GM23338 (cell line): ENCODE results near the gene TAF10. TPM values are rescaled to one million over a fixed set of nuclear protein-coding genes. Genes with fewer than 3 reads are reported as not detected.

Source experiments
- ATAC-seq: fragments of 200-7000 bp; cut with Tn5 transposase; 3 replicates; pipeline ENCODE4 v1.9.1; 2020
- DNase-seq: peaks from one replicate; pipeline ENCODE4 v3.0.0-alpha.2; 2015; ENCODE audit warnings: low spot score
- H2AFZ ChIP-seq: fragments of 200-600 bp; sonication (generic); 2 replicates; pipeline ENCODE4 v1.8.0; 2016; ENCODE audit warnings: antibody characterized with exemption, mild to moderate bottlenecking, moderate library complexity
- H3F3A ChIP-seq: fragments of 200-600 bp; sonication (generic); replicated peaks from 2 replicates; pipeline ENCODE4 v1.8.0; 2017; ENCODE audit warnings: antibody characterized with exemption, mixed run types, low read depth
- H3K27ac ChIP-seq: fragments of 200-600 bp; sonication (generic); 2 replicates; pipeline ENCODE4 v1.6.1; 2016; ENCODE audit warnings: low read depth
- H3K27me3 ChIP-seq: fragments of 200-600 bp; sonication (generic); 2 replicates; pipeline ENCODE4 v1.8.0; 2016; ENCODE audit warnings: mild to moderate bottlenecking, mixed run types, moderate library complexity; ENCODE audit not compliant: insufficient read depth
- H3K36me3 ChIP-seq: fragments of 200-600 bp; sonication (generic); 2 replicates; pipeline ENCODE4 v1.8.0; 2016; ENCODE audit warnings: mild to moderate bottlenecking; ENCODE audit not compliant: insufficient read depth
- H3K4me1 ChIP-seq: fragments of 200-600 bp; sonication (generic); 2 replicates; pipeline ENCODE4 v1.8.0; 2016; ENCODE audit warnings: mild to moderate bottlenecking, moderate library complexity; ENCODE audit not compliant: insufficient read depth
- H3K4me2 ChIP-seq: fragments of 200-600 bp; sonication (generic); 2 replicates; pipeline ENCODE4 v1.7.1; 2017; ENCODE audit warnings: mixed run types
- H3K4me3 ChIP-seq: fragments of 200-600 bp; sonication (generic); 2 replicates; pipeline ENCODE4 v1.6.1; 2016; ENCODE audit warnings: mixed run types
- H3K79me2 ChIP-seq: fragments of 200-600 bp; sonication (generic); replicated peaks from 2 replicates; pipeline ENCODE4 v1.8.0; 2017; ENCODE audit warnings: mild to moderate bottlenecking; ENCODE audit not compliant: insufficient read depth
- H3K9me2 ChIP-seq: fragments of 200-600 bp; sonication (generic); 2 replicates; pipeline ENCODE4 v1.8.0; 2017; ENCODE audit not compliant: insufficient read depth
- H4K20me1 ChIP-seq: fragments of 200-600 bp; sonication (generic); replicated peaks from 2 replicates; pipeline ENCODE4 v1.8.0; 2017; ENCODE audit warnings: mild to moderate bottlenecking; ENCODE audit not compliant: insufficient read depth
- H3K27ac Mint-ChIP-seq: 2 replicates; pipeline ENCODE4 v1.8.0; 2020; ENCODE audit warnings: inconsistent platforms, mild to moderate bottlenecking, moderate library complexity, mixed read lengths
- H3K27me3 Mint-ChIP-seq: 3 replicates; pipeline ENCODE4 v1.8.0; 2022; ENCODE audit warnings: low read depth, mild to moderate bottlenecking, moderate library complexity, mixed read lengths, inconsistent platforms; ENCODE audit not compliant: insufficient read depth, poor library complexity
- H3K36me3 Mint-ChIP-seq: 3 replicates; pipeline ENCODE4 v1.8.0; 2021; ENCODE audit warnings: low read depth, mild to moderate bottlenecking, inconsistent platforms, moderate library complexity, mixed read lengths
- H3K4me1 Mint-ChIP-seq: 3 replicates; pipeline ENCODE4 v1.8.0; 2020; ENCODE audit warnings: mild to moderate bottlenecking, inconsistent platforms, mixed read lengths
- H3K4me3 Mint-ChIP-seq: 3 replicates; pipeline ENCODE4 v1.8.0; 2021; ENCODE audit warnings: moderate library complexity, mild to moderate bottlenecking, inconsistent platforms, mixed read lengths
- H3K9me3 Mint-ChIP-seq: 3 replicates; pipeline ENCODE4 v1.8.0; 2020; ENCODE audit warnings: moderate library complexity, mild to moderate bottlenecking, inconsistent platforms, mixed read lengths
- CREB1 ChIP-seq: fragments of 250-450 bp; sonication (Bioruptor Pico); IDR thresholded peaks from 2 replicates; pipeline ENCODE4 v1.5.0; 2020; ENCODE audit warnings: low read depth, mild to moderate bottlenecking, moderate library complexity
- EZH2 ChIP-seq: fragments of 200-600 bp; sonication (generic); IDR thresholded peaks from one replicate; pipeline ENCODE4 v1.8.0; 2017; ENCODE audit warnings: antibody characterized with exemption, mild to moderate bottlenecking, low read depth; ENCODE audit not compliant: unreplicated experiment
- EZH2phosphoT487 ChIP-seq: fragments of 200-600 bp; sonication (generic); IDR thresholded peaks from one replicate; pipeline ENCODE4 v1.8.1; 2018; ENCODE audit warnings: antibody characterized with exemption; ENCODE audit not compliant: unreplicated experiment
- JUNB ChIP-seq: IDR thresholded peaks from one replicate; pipeline ENCODE4 v1.6.1; 2016; ENCODE audit warnings: antibody characterized with exemption; ENCODE audit not compliant: unreplicated experiment
- NANOG ChIP-seq: IDR thresholded peaks from 2 replicates; pipeline ENCODE4 v1.6.1; 2016; ENCODE audit warnings: antibody characterized with exemption, borderline replicate concordance
- POLR2AphosphoS5 ChIP-seq: IDR thresholded peaks from 2 replicates; pipeline ENCODE4 v1.6.1; 2016; ENCODE audit warnings: antibody characterized with exemption, low read depth
- STAT1 ChIP-seq: IDR thresholded peaks from one replicate; pipeline ENCODE4 v1.6.1; 2016; ENCODE audit warnings: antibody characterized with exemption; ENCODE audit not compliant: unreplicated experiment
- ZNF114 ChIP-seq: fragments of 250-450 bp; sonication (Bioruptor Pico); IDR thresholded peaks from 2 replicates; pipeline ENCODE4 v1.5.0; 2020; ENCODE audit warnings: mild to moderate bottlenecking, moderate library complexity
- ZNF331 ChIP-seq: fragments of 250-450 bp; sonication (Bioruptor Pico); IDR thresholded peaks from 2 replicates; pipeline ENCODE4 v1.5.0; 2020; ENCODE audit warnings: low read depth, mild to moderate bottlenecking, moderate library complexity
- polyA plus RNA-seq: library from polyadenylated mRNA; unstranded; fragments of >200 nt; fragmentation: Nextera tagmentation; extraction: Ambion mirVana; gene quantifications from 2 replicates; pipeline ENCODE4 v1.2.1, GENCODE V29; 2016
- total RNA-seq: library from RNA; depleted of rRNA; stranded (reverse); fragments of >200 nt; shearing (Covaris generic); gene quantifications from 2 replicates; pipeline ENCODE4 v1.2.3, GENCODE V29; 2014
- TF ChIP-seq, protein P1 (sequence below): IDR thresholded peaks from one replicate; pipeline ENCODE4 v1.6.1; 2018; ENCODE audit warnings: antibody characterized with exemption; ENCODE audit not compliant: unreplicated experiment
- TF ChIP-seq, protein P2 (sequence below): fragments of 250-450 bp; sonication (Bioruptor Pico); IDR thresholded peaks from 2 replicates; pipeline ENCODE4 v1.5.0; 2020; ENCODE audit warnings: mild to moderate bottlenecking, moderate library complexity
- TF ChIP-seq, protein P3 (sequence below), 2 experiments: fragments of 200-600 bp in 1 of 2; sonication (generic) in 1 of 2; conservative IDR thresholded peaks; 2 replicates each; pipeline versions ENCODE4 v1.5.1 to v1.6.1; 2016 to 2017; ENCODE audit warnings: antibody characterized with exemption in 2 of 2, low read depth in 2 of 2, mild to moderate bottlenecking in 2 of 2, moderate library complexity in 1 of 2
- TF ChIP-seq, protein P4 (sequence below): IDR thresholded peaks from 2 replicates; pipeline ENCODE4 v1.6.1; 2016; ENCODE audit warnings: antibody characterized with exemption

The TAF10 gene
- total and polyA plus RNA-seq, 2 experiments from 2014 or later: 108 to 253 TPM

DNA sequence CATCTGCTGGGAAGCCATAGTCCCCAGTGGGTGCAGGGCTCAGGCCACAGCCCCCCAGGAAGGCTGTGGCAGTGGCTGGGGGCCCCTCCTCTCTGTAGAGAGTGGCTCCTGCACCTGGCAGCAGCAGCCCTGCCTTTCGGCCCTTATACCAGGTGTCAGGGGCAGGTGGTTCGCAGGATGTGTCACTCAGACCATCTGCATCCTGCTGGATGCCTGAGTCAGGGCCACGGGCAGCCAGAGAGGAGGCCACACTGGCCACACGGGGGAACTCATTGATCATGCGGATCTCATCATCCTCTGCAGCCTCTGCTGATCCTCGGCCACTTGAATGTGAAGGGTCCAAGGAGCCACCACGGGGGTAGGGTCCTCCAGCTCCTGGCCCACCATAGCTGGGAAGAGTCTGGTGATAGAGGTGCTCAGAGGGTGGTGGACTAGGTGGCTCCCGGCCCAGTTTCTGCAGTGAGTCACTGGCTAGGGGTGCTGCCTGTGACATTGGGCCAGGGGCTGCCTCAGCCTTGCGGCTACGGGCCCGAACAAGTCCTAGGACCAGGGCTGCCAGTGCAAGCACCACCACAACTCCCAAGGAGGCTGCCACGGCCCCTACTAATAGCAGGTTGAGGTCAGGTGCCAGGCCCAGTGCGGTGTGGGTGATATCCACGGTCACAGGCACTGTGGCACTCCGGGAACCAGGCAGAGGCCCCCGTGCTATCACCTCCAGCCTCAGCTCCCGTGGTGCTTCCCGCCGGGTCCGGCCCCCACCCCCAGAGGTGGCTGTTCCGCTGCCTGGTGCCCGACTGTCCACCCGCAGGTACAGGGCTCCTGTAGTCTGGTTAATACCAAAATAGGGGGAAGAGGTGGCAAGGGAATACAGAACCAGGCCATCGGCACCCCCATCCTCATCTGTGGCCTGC is 10.5 kb upstream of the TAF10 start:
- H3K36me3 Mint-ChIP-seq: peaks cover 7% of the 10 kb centered on the region; the same call in 2 of the 3 replicates
- no peaks in the 10 kb centered on the region for H3K4me1 Mint-ChIP-seq
- Histone ChIP-seq H4K20me1 (no peaks in the 10 kb centered on the region), H3K4me2 (no peak overlapping the region), H3K4me3 (no peak overlapping the region), H3F3A (no peaks in the 10 kb centered on the region), H3K9me2 (no peaks in the 10 kb centered on the region), H3K36me3 (no peaks in the 10 kb centered on the region), H2AFZ (no peak overlapping the region), H3K27ac (no peak overlapping the region), H3K79me2 (peaks cover 9% of the 10 kb centered on the region; the same call in 1 of the 2 replicates), H3K27me3 (no peaks in the 10 kb centered on the region), H3K4me1 (peaks cover 9% of the 10 kb centered on the region)
- DNase-seq (no peak), ATAC-seq (no peak)
- peaks cover 8% of the 10 kb centered on the region for H3K27me3 Mint-ChIP-seq
- no peak overlapping the region for H3K4me3 Mint-ChIP-seq
- H3K27ac Mint-ChIP-seq: no peak overlapping the region
- no peaks in the 10 kb centered on the region for H3K9me3 Mint-ChIP-seq
- no peak for TF ChIP-seq EZH2phosphoT487
- TF ChIP-seq, protein P1, sequence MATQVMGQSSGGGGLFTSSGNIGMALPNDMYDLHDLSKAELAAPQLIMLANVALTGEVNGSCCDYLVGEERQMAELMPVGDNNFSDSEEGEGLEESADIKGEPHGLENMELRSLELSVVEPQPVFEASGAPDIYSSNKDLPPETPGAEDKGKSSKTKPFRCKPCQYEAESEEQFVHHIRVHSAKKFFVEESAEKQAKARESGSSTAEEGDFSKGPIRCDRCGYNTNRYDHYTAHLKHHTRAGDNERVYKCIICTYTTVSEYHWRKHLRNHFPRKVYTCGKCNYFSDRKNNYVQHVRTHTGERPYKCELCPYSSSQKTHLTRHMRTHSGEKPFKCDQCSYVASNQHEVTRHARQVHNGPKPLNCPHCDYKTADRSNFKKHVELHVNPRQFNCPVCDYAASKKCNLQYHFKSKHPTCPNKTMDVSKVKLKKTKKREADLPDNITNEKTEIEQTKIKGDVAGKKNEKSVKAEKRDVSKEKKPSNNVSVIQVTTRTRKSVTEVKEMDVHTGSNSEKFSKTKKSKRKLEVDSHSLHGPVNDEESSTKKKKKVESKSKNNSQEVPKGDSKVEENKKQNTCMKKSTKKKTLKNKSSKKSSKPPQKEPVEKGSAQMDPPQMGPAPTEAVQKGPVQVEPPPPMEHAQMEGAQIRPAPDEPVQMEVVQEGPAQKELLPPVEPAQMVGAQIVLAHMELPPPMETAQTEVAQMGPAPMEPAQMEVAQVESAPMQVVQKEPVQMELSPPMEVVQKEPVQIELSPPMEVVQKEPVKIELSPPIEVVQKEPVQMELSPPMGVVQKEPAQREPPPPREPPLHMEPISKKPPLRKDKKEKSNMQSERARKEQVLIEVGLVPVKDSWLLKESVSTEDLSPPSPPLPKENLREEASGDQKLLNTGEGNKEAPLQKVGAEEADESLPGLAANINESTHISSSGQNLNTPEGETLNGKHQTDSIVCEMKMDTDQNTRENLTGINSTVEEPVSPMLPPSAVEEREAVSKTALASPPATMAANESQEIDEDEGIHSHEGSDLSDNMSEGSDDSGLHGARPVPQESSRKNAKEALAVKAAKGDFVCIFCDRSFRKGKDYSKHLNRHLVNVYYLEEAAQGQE: no peak
- TF ChIP-seq EZH2: no peak
- no peak for TF ChIP-seq ZNF331
- no peak for TF ChIP-seq STAT1
- TF ChIP-seq, protein P2, sequence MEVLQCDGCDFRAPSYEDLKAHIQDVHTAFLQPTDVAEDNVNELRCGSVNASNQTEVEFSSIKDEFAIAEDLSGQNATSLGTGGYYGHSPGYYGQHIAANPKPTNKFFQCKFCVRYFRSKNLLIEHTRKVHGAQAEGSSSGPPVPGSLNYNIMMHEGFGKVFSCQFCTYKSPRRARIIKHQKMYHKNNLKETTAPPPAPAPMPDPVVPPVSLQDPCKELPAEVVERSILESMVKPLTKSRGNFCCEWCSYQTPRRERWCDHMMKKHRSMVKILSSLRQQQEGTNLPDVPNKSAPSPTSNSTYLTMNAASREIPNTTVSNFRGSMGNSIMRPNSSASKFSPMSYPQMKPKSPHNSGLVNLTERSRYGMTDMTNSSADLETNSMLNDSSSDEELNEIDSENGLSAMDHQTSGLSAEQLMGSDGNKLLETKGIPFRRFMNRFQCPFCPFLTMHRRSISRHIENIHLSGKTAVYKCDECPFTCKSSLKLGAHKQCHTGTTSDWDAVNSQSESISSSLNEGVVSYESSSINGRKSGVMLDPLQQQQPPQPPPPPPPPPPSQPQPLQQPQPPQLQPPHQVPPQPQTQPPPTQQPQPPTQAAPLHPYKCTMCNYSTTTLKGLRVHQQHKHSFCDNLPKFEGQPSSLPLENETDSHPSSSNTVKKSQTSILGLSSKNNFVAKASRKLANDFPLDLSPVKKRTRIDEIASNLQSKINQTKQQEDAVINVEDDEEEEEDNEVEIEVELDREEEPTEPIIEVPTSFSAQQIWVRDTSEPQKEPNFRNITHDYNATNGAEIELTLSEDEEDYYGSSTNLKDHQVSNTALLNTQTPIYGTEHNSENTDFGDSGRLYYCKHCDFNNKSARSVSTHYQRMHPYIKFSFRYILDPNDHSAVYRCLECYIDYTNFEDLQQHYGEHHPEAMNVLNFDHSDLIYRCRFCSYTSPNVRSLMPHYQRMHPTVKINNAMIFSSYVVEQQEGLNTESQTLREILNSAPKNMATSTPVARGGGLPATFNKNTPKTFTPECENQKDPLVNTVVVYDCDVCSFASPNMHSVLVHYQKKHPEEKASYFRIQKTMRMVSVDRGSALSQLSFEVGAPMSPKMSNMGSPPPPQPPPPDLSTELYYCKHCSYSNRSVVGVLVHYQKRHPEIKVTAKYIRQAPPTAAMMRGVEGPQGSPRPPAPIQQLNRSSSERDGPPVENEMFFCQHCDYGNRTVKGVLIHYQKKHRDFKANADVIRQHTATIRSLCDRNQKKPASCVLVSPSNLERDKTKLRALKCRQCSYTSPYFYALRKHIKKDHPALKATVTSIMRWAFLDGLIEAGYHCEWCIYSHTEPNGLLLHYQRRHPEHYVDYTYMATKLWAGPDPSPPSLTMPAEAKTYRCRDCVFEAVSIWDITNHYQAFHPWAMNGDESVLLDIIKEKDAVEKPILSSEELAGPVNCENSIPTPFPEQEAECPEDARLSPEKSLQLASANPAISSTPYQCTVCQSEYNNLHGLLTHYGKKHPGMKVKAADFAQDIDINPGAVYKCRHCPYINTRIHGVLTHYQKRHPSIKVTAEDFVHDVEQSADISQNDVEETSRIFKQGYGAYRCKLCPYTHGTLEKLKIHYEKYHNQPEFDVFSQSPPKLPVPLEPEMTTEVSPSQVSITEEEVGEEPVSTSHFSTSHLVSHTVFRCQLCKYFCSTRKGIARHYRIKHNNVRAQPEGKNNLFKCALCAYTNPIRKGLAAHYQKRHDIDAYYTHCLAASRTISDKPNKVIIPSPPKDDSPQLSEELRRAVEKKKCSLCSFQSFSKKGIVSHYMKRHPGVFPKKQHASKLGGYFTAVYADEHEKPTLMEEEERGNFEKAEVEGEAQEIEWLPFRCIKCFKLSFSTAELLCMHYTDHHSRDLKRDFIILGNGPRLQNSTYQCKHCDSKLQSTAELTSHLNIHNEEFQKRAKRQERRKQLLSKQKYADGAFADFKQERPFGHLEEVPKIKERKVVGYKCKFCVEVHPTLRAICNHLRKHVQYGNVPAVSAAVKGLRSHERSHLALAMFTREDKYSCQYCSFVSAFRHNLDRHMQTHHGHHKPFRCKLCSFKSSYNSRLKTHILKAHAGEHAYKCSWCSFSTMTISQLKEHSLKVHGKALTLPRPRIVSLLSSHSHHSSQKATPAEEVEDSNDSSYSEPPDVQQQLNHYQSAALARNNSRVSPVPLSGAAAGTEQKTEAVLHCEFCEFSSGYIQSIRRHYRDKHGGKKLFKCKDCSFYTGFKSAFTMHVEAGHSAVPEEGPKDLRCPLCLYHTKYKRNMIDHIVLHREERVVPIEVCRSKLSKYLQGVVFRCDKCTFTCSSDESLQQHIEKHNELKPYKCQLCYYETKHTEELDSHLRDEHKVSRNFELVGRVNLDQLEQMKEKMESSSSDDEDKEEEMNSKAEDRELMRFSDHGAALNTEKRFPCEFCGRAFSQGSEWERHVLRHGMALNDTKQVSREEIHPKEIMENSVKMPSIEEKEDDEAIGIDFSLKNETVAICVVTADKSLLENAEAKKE (CRISPR knock-in tag): no peak
- TF ChIP-seq, protein P3, sequence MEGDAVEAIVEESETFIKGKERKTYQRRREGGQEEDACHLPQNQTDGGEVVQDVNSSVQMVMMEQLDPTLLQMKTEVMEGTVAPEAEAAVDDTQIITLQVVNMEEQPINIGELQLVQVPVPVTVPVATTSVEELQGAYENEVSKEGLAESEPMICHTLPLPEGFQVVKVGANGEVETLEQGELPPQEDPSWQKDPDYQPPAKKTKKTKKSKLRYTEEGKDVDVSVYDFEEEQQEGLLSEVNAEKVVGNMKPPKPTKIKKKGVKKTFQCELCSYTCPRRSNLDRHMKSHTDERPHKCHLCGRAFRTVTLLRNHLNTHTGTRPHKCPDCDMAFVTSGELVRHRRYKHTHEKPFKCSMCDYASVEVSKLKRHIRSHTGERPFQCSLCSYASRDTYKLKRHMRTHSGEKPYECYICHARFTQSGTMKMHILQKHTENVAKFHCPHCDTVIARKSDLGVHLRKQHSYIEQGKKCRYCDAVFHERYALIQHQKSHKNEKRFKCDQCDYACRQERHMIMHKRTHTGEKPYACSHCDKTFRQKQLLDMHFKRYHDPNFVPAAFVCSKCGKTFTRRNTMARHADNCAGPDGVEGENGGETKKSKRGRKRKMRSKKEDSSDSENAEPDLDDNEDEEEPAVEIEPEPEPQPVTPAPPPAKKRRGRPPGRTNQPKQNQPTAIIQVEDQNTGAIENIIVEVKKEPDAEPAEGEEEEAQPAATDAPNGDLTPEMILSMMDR (conservative IDR thresholded peaks at IDR 0.05; ENCODE audit: low read depth in 2 of 2): no peak
- TF ChIP-seq, protein P4, sequence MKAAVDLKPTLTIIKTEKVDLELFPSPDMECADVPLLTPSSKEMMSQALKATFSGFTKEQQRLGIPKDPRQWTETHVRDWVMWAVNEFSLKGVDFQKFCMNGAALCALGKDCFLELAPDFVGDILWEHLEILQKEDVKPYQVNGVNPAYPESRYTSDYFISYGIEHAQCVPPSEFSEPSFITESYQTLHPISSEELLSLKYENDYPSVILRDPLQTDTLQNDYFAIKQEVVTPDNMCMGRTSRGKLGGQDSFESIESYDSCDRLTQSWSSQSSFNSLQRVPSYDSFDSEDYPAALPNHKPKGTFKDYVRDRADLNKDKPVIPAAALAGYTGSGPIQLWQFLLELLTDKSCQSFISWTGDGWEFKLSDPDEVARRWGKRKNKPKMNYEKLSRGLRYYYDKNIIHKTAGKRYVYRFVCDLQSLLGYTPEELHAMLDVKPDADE: no peak
- TF ChIP-seq ZNF114: no peak
- TF ChIP-seq CREB1 (CRISPR knock-in tag): no peak
- no peak for TF ChIP-seq NANOG
- no peak for TF ChIP-seq POLR2AphosphoS5
- no peak for TF ChIP-seq JUNB
